Stimulated activated CD4-positive, alpha-beta T cell treated with anti-CD3 and anti-CD28 coated beads, Interleukin-15, amount 100 ng/mL, for 1 hour (primary cell): ENCODE data around the gene IL11RA.
"Not testable (repeated sequence)": the region's sequence is repeated elsewhere in the genome, so short reads cannot be mapped to it uniquely, and the experiment has no call there.

Experiments
- DNase-seq, 2 donors: peaks; one replicate each; pipeline ENCODE4 v3.0.0-alpha.2; 2020; ENCODE audit warnings: low read depth in 1 of 2, low spot score in 1 of 2

The IL11RA gene

DNA sequence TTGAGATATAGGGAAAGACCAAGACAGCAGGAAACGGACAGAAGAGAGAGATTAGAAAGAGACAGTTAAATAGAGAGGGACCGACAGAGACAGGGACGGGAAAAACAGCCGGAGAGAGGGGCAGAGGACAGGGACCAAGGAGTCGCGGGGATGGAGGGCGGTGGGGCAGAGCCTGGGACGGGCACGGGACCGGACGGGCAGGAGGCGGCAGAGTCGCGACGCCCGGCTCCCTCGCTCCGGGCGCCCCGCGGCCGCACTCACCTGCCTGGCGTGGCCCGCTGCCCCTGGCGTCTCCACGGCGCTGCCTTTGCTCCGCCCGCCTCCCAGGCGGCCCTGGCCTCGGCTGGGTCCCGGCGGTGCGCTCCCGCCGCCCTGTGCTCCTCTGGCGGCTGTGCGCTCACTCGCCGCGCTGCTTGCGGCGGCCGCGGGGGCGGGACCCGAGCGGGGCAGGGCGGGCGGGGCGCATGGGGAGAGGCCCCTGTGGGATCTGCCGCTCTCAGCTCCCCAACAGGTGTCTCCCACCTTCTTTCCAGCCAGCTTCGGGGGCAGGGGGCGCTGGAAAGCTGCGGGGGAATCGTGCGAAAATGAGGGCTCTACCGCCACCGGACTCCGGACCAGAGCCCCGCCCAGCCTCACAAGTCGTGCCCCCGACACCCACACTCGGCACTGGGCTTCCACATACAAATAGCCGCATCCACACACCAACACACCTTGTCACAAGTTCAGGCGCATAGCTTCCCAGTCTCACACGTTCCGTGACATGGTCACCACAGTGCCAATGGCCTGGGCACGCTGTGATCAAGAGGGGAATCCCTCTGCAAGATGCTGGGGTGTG, 23.1 kb upstream of the IL11RA start, which contains the start of gene ARID3C:
TSS of gene ARID3C (minus strand) at position 411 of the 835 bp plus-strand sequence. CDS start 1,052 bp downstream, outside the sequence.
- peak in 1 of 2 donors; percentile 43 for DNase-seq

DNA sequence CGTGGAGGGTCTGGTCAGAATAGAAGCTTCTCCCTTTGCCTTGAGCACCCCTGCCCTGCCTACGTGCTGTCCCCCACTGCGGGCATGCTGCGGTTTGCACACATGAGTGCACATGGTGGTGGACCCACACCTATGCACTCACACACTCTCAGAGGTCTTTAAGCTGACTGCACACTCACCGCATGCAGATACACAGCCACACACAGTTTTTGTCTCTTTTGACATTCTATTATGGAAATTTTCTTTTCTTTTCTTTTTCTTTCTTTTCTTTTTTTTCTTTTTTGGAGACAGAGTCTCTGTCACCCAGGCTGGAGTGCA, 22.5 kb upstream of the IL11RA start:
- no peak for DNase-seq

DNA sequence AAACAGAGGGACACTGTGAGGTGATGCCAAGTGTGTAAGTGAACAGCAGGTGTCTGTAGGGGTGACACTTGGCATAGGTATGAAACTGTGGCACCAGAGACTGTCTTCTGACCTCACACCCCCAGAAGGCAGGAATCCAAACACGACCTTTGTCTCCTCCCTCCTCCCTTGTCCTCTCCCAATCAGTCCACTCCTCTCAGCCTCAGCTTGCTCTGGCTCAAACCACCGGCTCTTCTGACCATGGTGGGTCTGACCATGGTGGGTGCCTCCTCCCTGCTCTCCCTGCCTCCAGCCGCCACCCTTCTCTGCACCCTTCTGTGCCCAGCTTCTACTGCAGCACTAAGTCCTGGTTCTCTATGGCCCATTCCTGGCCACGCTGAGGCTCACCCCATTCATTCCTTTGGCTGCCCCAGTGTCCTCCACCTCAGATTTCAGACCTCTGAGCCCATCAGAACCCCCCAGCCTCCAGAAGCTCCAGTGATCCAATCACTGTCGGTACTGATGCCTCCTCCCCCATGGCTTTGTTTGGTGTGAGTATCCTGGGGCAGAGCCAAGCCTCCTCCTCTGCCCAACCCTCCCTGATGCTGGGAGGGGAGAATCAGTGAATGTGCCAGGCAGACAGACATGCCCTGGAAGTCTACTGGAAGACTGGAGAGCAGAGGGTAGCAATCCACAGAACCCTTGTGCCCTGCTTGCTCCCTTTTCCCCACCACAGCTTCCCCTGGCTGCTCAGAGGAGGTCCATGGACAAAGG, 21.4 kb upstream of the IL11RA start:
- DNase-seq = no peak

DNA sequence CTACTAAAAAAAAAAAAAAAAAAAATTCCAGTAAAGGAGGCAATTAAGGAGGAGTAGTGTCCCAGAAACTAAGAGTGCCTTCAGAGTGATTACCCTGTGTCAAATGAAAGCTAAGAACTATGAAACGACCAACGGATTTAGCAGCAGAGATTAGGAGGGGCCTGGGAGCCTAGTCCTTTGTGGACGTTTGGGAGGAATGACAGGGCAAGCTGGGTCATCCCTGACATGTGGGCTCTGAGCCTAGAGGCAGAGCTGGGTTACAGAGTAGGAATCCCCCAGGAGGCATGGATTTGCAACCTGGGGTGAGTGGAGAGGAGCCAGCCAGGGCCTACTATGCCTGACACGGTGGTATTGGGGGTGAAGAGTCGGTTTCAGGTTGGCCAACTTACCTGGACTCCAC, 18.8 kb upstream of the IL11RA start:
- DNase-seq = no peak

DNA sequence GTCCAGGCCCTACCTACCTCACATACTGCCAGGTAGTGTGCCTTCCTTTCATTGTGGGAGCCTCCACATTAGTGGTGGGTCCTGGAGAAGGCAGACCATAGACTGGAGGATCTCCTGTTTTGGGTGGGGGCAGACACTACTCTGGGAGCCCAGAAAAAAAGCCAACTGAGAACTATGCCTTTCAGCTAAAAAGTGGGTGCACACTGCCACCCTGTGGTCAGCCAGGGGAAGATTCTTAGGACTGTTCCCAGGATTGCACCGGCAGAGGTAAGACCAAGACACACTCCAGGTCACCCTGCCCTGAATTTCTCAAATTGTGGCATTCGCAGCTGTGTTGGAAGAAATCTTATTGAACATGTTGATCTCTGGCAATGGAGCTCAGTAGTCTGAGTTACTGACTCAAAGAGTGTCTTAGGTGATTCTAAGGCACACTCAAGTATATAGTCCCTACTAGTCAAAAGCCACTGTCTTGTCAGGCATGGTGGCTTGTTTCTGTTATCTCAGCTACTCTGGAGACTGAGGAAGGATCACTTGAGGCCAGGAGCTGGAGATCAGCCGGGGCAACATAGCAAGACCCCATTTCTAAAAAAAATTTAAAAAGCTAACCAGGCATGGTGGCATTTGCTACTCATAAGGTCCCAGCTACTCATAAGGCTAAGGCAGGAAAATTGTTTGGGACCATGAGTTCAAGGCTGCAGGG, 18.0 kb upstream of the IL11RA start:
- peak; percentile 49 to 59 for DNase-seq

DNA sequence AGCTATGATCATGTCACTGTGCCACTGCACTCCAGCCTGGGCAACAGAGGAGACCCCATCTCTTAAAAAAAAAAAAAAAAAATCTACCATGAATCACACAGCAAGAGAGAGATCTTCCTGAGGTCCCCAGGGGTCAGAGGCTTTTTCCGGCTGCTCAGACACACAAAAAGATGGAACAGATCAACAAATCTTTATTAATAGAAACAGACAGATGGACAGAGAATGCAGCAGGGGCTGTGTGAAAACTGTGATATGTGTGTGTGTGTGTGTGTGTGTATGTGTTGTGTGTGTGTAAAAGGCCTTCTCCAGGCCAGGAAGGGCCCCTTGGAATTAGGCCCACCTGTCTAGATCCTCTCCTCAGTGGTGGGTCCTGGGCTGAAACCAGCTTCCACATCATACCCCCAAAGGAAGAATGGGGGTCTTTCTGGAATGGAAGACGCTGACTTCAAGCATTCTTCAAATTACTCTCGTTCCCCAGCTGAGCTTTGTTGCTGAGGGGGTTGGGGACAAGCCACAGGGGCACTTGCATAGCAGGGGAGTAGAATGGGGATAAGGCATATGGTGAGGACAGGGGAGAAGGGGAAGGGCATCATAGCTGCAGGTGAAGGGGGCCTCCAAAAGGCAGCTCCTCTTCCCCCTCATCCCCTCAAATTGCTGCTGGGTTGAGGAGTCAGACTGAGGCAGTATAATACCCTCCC, 17.3 kb upstream of the IL11RA start:
- DNase-seq = no peak

DNA sequence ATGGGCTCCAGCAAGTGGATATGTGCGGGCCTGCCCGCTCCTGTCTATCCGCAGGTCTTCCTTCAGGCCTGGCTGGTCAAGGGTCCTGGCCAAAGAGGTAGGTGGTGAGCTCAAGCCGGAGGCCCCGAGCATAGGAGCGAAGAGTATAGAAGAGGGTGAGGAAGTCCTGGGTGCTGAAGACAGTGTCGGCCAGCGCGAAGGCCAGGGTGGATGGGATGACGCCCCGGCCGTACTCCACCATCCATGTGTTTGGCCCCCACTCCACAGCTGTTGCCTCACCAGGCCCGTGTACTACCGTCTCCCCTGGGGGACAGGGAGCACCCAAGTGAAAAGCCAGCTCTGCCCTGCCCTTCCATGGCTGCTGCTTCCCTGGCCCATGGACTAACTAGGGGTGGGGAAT, 16.4 kb upstream of the IL11RA start:
- DNase-seq = no peak

DNA sequence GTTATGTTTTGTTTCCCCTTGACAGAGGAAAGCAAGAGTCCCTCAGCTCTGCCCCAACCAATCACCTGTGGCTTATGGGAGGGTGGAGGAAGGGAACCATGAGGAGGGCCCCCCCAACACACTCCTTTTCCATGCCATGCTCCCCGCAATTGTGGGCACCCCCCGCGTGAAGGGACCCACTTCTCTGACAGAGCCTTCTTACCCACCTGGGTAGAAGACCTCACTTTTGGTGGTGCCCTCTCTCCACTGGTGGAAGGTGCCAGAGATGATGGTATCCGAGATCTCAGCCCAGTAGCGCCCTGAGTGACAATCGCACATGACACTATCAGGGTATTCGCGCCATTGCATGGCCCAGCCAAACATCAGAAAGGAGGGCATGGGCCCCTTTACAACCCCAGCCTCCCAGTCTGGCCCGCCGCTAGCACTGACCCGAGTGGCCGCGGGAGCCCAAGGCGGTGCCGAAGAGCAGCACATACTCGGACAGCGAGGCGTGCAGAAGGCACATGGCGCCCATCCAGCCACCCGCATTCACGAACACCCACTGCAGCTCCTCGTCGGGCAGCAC, 15.1 kb upstream of the IL11RA start:
- no peak for DNase-seq

DNA sequence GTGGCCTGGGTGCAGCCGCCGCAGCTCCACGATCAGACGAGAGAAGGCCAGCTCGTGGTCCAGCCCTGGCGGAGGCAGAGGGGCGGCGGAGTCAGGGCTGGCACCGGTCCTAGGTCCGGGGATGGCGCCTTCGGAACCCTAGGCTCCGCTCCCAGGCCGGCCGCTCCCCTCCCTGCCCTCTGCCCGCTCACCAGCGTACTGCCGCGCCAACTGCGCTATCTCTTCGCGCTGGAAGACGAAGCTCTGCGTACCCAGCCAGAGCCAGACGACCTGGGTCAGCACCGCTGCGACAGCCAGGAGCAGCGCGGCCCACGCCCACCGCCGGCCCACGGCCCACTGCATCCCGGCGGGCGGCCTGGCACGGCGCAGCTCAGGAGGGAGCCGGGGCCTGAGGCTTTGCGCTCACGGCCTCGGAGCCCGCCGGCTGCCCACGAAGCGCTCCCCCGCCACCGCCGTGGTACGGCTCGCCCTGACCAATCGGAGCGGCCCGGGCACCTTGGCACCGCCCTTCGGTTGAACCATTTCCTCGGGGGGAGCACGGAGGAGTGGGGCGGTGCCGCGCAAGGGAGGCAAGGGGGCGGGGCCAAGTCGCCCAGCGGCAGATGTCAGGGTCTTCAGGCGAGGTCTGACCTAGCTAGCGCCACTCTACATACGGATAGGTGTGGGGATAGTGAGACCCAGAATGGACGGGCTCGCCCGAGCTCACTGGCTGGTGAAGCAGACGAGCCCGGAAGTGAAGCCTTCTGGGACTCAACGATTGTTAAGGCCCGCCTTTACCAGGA, 14.4 kb upstream of the IL11RA start, which contains the start of gene SIGMAR1:
TSS of gene SIGMAR1 (minus strand) at position 432 of the 782 bp plus-strand sequence. CDS start at position 342, 90 bp downstream.
- peak; percentile 87 to 92 for DNase-seq

DNA sequence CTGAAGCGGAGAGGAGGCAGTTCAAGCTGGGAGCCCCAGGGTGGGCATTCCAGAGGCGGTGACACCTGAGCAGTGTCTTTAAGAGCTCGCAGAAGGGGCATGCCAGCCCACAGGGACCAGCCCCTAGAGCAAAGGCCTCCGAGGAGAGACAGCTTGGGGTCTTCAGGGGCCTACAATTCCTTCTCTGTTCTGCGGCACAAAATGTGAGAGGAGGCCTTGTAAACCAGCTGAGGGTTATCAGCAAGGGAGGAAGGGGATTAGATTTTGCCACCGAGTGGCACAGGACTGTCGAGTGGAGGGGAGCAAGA, 13.9 kb upstream of the IL11RA start:
- DNase-seq = no peak

DNA sequence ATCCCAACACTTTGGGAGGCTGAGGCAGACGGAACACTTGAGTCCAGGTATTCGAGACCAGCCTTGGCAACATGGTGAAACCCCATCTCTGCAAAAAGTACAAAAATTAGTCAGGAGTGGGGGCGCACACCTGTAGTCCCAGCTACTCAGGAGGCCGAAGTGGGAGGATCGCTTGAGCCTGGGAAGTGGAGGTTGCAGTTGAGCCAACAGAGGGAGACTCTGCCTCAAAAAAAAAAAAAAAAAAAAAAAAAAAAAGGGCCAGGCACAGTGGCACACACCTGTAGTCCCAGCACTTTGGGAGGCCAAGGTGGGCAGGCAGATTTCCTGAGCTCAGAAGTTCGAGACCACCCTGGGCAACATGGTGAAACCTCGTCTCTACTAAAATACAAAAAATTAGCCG, 12.7 kb upstream of the IL11RA start:
- not testable (repeated sequence) for DNase-seq

DNA sequence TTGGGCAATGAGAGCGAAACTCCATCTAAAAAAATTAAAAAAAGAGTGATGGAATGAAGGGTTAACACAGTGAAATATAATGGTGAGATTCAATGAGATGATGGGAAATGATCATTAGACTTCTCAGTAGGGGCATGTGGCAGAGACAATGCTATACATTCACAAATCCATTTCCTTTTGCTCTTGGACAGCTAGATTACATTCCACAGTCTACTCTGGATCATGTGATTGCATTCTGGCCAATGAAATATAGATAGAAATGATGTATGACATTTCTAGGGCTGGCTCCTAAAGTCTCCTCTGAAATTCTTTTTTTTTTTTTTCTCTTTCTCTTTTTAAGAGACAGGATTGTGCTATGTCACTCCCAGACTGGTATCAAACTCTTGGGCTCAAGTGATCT, 9.3 kb upstream of the IL11RA start:
- DNase-seq = no peak

DNA sequence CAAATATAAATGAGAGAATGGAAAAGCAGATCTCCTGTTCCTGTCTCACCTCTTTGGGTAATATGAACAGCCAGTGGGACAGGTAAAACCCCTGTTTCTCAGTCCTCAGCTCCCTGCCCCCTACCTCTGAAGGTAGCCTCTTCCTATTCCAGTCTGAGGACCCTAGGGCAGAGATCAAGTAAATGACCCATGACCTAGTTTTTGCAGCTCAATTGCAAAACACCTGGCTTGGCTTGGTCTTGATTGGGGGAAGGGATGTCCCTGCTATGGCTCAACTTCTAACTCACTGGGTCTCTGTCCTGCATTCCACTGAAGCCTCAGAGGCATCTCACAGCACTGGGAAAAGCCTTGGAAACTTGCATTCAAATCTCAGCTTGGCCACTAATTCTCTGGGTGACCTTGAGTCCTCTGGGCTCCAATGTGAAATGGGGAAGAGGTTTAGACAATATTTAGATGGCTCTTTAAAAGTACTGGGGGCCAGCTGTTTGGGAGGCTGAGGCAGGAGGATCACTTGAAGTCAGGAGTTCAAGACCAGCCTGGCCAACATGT, 7.1 kb upstream of the IL11RA start:
- no peak for DNase-seq

DNA sequence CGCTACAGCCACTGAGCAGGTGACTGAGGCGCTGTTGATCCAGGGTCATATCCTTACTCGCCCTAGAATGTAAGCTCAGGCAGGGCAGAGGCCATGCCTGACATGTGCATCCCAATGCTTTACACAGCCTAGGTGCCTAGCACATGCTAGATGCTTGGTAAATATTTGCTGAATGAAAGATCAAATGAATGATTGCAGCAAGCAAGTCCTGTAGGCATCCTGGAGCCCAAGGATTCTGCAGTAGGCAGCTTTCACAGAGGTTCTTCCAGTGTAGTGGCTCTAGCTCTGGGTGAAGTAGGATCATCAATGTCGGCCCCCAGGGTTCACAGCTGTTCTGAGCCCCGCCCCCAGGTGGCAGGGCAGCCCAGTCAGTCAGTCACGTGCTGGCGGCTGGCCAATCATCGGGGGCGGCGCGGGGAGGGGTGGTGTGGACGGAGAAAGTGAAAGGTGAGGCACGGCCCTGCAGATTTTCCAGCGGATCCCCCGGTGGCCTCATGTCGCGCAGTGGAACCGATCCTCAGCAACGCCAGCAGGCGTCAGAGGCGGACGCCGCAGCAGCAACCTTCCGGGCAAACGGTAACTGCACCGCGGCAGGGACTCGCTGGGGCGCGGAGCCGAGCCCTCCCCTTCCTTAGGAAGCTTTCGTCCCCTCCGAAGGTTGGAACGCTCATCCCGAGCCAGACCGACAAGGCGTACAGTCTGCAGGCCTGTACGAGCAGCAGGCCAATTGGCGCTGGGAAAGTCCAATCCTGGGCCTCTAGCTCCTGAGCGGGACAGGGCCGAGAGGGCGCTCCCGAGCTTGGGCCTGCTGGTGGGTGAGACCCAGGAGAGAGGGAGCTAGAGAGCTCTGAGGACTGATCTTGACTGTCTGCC, 5.5 kb upstream of the IL11RA start, which contains the start of gene GALT:
TSS of gene GALT (plus strand) at position 465 of the 873 bp plus-strand sequence. CDS start at position 495, 30 bp downstream.
- DNase-seq = peak; percentile 93 to 98

DNA sequence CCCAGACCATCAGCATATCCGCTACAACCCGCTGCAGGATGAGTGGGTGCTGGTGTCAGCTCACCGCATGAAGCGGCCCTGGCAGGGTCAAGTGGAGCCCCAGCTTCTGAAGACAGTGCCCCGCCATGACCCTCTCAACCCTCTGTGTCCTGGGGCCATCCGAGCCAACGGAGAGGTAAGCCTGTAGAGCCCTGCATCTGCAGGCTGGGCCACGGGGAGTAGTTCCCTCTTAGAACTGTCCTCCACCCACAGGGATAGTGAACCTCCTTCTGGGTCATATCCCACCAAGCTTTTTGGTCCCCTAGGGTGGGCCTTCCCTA, 4.9 kb upstream of the IL11RA start:
- no peak for DNase-seq

DNA sequence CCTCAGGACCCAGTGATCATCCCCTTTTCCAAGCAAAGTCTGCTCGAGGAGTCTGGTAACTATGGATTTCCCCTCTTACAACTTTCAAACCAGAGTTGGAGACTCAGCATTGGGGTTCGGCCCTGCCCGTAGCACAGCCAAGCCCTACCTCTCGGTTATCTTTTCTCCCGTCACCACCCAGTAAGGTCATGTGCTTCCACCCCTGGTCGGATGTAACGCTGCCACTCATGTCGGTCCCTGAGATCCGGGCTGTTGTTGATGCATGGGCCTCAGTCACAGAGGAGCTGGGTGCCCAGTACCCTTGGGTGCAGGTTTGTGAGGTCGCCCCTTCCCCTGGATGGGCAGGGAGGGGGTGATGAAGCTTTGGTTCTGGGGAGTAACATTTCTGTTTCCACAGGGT, 4.3 kb upstream of the IL11RA start:
- DNase-seq = no peak

DNA sequence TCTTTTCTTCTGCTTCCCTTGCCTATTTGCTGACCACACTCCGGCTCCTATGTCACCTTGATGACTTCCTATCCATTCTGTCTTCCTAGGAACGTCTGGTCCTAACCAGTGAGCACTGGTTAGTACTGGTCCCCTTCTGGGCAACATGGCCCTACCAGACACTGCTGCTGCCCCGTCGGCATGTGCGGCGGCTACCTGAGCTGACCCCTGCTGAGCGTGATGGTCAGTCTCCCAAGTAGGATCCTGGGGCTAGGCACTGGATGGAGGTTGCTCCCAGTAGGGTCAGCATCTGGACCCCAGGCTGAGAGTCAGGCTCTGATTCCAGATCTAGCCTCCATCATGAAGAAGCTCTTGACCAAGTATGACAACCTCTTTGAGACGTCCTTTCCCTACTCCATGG, 3.3 kb upstream of the IL11RA start:
- no peak for DNase-seq

DNA sequence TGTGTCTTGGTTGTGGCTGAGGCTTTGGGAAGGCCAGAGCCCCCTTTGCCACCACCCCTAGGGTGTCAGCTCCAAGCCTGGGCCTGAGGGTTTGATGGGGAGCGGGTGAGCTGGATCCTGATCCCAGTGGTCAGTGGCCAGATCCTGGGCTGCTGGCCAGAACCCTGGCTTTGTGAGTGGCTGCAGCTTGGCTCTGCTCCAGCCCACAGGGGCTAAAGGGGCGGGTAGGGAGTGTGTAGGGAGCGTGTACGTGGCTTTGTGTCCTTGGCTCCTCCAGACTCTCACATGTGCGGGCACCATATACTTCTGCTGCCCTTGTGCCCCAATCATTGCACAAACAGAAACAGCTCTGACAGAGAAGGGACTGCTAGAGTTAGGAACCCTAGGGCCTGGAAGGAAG, 1.2 kb upstream of the IL11RA start:
- no peak for DNase-seq

DNA sequence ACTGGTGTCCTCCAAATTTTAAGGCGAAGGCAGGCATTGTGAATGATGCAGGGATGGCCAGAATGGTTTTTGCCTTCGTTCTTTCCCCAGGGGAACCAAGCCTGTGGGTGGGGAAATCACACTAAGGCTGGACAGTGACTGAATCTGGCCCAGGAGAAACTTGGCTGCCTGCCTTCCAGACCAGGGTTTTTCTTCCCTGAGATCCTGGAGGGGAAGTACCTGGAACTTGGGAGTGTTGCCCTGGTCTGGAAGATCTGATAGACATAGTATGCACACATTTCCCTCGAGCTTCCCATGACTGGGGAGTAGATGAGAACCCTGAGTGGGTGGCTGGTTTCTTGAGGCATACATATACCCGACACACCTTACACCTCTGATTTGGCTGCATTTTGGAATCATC, 664 bp upstream of the IL11RA start:
- no peak for DNase-seq
